Activated T-helper 1 cell treated with anti-CD3 and anti-CD28 coated beads, Interleukin-12 subunit alpha, Interleukin-12 subunit beta, Interleukin-2, Interleukin-4 antibody, amounts not matched to agents 30 ng/mL and 10 ng/mL and 1 ng/mL, durations not matched to agents 14 hours and 24 hours and 36 hours (primary cell): Measurements from ENCODE around the gene MAMSTR. TPM values are rescaled to one million over a fixed set of nuclear protein-coding genes. Genes with fewer than 3 reads are reported as not detected.

ENCODE experiments used
- DNase-seq: peaks from one replicate; pipeline ENCODE4 v3.0.0; 2021; ENCODE audit warnings: low spot score
- H3K27ac Mint-ChIP-seq: one replicate; pipeline ENCODE4 v1.8.0; 2021; ENCODE audit warnings: mild to moderate bottlenecking, mixed read lengths
- H3K27me3 Mint-ChIP-seq: one replicate; pipeline ENCODE4 v1.8.0; 2022; ENCODE audit warnings: mild to moderate bottlenecking, moderate library complexity, mixed read lengths; ENCODE audit not compliant: insufficient read depth
- H3K36me3 Mint-ChIP-seq: one replicate; pipeline ENCODE4 v1.8.0; 2021; ENCODE audit warnings: low read depth, mixed read lengths
- H3K4me1 Mint-ChIP-seq: one replicate; pipeline ENCODE4 v1.8.0; 2021; ENCODE audit warnings: low read depth, mixed read lengths
- H3K4me3 Mint-ChIP-seq: one replicate; pipeline ENCODE4 v1.8.0; 2021; ENCODE audit warnings: mild to moderate bottlenecking, moderate library complexity, mixed read lengths
- H3K9me3 Mint-ChIP-seq: one replicate; pipeline ENCODE4 v1.8.0; 2021; ENCODE audit warnings: mixed read lengths
- intact Hi-C: fragments of 100-400 bp; cut with micrococcal nuclease; formaldehyde crosslinking; loops from one replicate; pipeline ENCODE4 v1.15.1; 2024
- total RNA-seq: library from RNA; stranded (reverse); gene quantifications from 2 replicates; pipeline ENCODE4 v1.2.3, GENCODE V29; 2022

The MAMSTR gene
- total RNA-seq, 1 donor from 2014 or later: 1.7 TPM

DNA sequence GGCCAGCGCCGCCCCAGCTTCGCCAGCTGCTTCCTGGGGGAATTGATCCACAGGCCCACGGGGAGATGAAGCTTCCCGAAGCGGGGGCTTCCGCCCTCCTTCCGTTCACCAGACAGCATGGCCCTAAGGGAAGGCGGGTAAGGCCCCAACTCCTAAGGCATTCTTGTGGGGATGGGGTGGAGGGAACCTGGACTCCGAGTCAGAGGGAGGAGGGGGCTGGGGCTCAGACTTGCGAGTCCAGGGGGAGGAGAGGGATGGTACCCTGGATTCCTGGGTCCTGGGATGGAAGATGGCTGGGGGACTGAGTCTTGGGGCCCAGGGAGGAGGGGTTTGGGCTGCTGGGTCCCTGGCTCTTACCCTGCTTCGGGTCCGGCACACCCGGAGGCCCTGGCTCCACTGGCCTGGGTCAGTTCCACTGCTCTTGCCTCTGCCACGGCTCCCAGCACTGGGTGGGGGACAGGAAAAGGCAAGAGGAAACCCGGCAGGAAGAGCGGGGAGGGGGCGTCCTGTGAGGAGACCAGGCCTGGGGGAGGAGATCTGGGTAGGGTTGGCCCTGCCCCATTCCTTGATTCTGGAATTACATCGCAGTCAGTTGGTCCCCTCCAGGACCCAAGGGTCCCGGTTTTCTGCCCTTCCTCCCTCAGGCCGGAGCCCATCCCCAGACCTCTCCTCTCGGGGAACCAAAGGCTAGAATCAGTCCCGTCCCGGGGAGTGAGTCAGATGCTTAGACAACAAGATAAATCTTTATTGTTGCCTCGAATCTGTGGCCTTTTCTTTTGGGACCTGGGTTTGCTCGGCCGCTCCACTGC is 20.8 kb upstream of the MAMSTR start, which contains the start of gene RASIP1:
Gene RASIP1, minus strand, starts transcription at position 447 of the 809 bp plus-strand sequence. Its CDS starts 328 bp downstream, at position 119.
- Mint-ChIP-seq H3K4me3 (peak within 1 kb of the TSS; percentile 33), H3K9me3 (no peaks in the 10 kb centered on the region), H3K36me3 (no peaks in the 10 kb centered on the region), H3K27ac (no peak within 1 kb of the TSS), H3K27me3 (no peaks in the 10 kb centered on the region), H3K4me1 (peaks cover 18% of the 10 kb centered on the region)
- no peak for DNase-seq
- intact Hi-C loops: loop anchor here (10.0 kb wide), 1 partner anchor 326 kb away; no protein-coding TSS in a partner anchor

DNA sequence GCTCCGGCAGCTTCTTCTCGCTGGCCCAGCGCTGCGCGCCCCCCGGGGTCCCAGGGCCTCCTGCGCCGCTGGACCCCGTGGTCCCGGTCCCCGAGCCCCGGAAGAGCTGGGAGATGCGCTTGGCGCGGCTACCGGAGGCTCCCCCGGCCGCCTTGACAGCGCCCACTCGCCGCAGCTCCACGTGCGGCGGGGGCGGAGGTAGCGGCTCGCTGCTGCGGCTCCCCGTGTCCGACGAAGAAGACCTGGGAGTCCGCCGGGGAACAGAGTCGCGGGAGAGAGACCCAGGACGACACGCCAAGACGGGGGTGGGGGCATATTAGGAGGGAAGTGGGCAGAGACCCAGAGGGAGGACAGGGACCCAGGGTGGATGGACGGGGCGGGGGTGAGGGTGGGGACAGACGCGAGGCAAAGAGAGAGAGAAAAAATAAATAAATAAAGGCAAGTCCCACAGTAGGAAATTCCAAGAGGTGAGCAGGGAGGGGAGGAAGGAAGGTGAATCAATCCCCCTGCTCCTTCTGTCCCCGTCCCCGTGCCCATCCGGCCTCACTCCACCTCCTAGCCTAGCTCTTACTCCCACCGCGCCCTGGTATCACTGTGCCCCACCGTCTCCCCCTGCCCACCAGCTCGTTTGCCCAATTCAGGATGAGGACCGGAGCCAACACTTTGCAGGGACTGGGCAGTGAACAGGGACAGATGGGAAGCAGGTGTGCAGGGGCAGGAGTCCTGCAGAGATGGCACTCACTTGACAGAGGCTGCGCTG is 20.1 kb upstream of the MAMSTR start:
- peaks cover 13% of the 10 kb centered on the region for H3K4me1 Mint-ChIP-seq
- H3K36me3 Mint-ChIP-seq: no peaks in the 10 kb centered on the region
- intact Hi-C loops: loop anchor here (2.0 to 10.0 kb wide), 4 partner anchors 65 to 325 kb away; partner anchors contain the start of genes BCAT2 and HSD17B14
- no peak for DNase-seq
- H3K27ac Mint-ChIP-seq: no peak overlapping the region
- H3K9me3 Mint-ChIP-seq: no peaks in the 10 kb centered on the region
- peak overlapping the region; percentile 26 for H3K4me3 Mint-ChIP-seq
- H3K27me3 Mint-ChIP-seq: no peaks in the 10 kb centered on the region

DNA sequence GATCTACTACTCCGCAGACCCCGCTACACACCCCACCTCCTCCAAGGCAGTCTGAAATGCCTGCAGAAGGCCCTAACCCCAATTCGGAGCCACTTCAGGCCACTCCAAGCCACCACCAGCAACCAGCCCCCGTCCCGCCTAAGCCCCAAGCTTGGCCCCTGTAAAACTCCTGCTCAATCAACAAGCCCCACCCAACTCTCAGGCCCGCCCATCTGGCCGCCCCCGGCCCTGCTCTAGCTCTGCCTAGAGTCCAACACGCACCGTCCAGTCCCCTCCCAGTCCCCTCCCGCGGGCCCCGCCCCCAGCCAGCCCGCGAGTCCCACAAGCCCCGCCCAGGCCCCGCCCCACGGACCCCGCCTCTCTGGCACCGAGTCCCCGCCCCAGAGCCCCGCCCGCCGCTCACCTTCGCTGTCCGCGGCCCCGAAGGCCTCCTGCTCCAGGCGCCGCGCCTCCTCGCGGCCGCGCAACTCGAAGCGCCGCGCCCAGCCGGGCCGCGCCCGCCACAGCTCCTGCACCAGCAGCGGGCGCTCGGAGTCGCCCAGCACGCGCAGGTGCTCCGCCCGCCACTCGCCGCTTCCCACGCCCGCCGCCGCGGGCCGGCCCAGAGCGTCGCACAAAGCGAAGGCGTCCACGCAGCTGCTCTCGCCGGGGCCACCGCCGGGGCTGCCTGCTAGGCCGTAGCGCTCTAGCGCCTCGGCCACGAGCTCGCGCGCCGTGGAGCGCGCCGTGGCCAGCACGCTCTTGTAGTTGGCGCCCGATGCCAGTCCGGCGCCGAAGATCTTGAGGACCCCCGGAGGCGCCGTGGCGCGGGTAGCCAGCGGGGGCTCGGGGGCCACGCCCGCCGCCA is 19.3 kb upstream of the MAMSTR start:
- peak overlapping the region; percentile 52 for H3K27ac Mint-ChIP-seq
- intact Hi-C loops: loop anchor here (1.0 to 2.0 kb wide), 8 partner anchors 9 to 245 kb away; partner anchors contain the start of genes BCAT2, CA11 and HSD17B14

DNA sequence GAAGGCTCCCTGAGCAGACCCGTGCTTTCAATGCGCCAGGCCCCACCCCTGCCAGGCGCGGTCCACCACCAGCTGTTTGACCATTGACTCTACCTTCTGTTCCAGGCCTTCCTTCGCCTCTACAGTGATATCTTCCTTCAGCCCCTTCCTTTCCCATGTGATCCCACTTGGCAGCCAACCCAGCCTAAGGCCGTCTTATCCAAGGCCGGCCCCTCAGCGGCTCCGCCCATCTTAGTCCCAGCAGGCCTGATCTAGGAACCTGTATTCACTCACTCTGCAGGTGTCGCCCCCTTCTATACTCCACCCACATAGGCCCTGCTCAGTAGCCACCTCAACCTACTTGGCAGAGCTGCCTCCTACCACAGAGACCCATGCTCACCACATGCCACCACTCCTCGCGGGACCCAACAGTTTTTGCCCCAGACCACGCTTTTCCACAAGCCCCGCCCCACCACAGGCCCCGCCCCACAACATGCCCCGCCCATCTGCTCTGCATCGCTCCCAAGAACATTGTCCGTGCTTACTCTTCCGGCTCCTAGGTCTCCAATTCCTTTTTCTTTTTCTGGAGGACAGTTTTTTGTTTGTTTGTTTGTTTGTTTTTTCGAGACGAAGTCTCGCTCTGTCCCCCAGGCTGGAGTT is 18.0 kb upstream of the MAMSTR start:
- Mint-ChIP-seq H3K9me3 (no peaks in the 10 kb centered on the region), H3K36me3 (no peaks in the 10 kb centered on the region), H3K4me1 (peaks cover 13% of the 10 kb centered on the region), H3K4me3 (no peak overlapping the region), H3K27ac (peak overlapping the region; percentile 34), H3K27me3 (no peaks in the 10 kb centered on the region)
- intact Hi-C loops: no loop called here
- no peak for DNase-seq

More for the DNA sequence above, 19.3 kb upstream of the MAMSTR start:
- Mint-ChIP-seq H3K27me3 (no peaks in the 10 kb centered on the region), H3K36me3 (no peaks in the 10 kb centered on the region), H3K9me3 (no peaks in the 10 kb centered on the region), H3K4me3 (peak overlapping the region; percentile 64), H3K4me1 (peaks cover 13% of the 10 kb centered on the region)
- peak; percentile 85 for DNase-seq

DNA sequence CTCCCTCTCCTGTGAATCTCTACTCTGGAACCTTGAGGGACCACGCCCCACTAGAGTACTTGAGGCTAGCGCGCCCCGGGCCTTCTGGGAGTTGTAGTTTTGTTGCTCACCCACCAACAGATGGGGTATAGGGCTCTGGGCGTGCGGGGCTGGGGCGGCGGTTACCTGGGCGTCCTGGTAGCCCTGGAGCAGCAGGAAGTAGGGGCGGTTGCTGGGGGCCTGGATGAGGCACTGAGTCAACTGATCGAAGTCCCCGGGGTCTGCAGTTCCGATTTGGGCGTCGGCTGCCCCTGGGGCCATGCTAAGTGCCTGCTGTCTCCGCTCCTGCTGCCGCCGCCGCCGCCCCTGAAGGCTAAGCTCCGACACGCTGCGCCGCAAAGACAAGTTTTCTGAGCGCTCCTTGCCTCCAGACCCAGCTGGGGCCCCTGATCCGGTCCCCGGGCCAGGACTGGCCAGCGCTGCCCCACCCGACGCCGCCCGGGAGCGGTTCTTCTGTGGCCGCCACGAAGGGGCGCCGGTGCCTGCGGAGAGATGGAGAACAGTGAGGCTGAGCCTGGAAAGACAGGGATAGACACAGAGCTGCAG is 15.6 kb upstream of the MAMSTR start:
- Mint-ChIP-seq H3K27ac (no peak overlapping the region), H3K4me3 (no peak overlapping the region), H3K9me3 (no peaks in the 10 kb centered on the region), H3K27me3 (peaks cover 2% of the 10 kb centered on the region), H3K36me3 (no peaks in the 10 kb centered on the region), H3K4me1 (peaks cover 5% of the 10 kb centered on the region)
- no peak for DNase-seq
- intact Hi-C loops: no loop called here

DNA sequence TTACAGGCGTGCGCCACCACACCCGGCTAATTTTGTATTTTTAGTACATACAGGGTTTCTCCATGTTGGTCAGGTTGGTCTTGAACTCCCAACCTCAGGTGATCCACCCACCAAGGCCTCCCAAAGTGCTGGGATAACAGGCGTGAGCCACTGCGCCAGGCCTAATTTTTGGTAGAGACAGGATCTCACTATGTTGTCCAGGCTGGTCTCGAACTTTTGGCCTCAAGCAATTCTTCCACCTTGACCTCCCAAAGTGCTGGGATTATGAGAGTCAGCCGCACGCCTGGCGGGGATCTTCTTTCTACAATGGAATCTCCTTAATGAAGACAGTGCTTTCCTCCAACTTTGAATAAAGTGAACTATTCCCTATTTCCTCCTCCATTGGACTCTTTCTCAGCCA is 15.1 kb upstream of the MAMSTR start:
- intact Hi-C loops: no loop called here
- no peak overlapping the region for H3K4me3 Mint-ChIP-seq
- no peak overlapping the region for H3K27ac Mint-ChIP-seq
- H3K36me3 Mint-ChIP-seq: no peaks in the 10 kb centered on the region
- DNase-seq: no peak
- no peaks in the 10 kb centered on the region for H3K9me3 Mint-ChIP-seq
- peaks cover 5% of the 10 kb centered on the region for H3K4me1 Mint-ChIP-seq
- peaks cover 2% of the 10 kb centered on the region for H3K27me3 Mint-ChIP-seq

DNA sequence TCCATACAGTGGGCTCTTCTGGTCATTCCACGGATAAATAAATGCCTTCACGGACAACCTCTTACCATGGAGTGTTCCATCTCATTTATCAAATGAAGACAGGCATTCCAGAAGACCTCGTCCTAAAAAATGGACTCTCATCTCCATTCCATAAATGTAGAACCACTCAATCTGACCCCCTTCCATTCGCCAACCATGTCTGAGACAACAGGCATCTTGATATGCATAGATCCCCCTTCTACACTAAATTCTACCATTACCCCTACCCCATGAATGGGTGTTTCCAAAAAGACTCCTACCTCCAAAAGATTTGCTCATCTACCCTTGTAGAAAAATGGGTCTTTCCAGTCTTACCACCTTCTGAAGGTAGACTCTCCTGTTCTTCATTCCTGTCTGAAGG is 11.9 kb upstream of the MAMSTR start:
- Mint-ChIP-seq H3K9me3 (peaks cover 7% of the 10 kb centered on the region), H3K27me3 (peaks cover 2% of the 10 kb centered on the region), H3K4me1 (peaks cover 4% of the 10 kb centered on the region), H3K27ac (no peak overlapping the region), H3K36me3 (peaks cover 7% of the 10 kb centered on the region), H3K4me3 (no peak overlapping the region)
- intact Hi-C loops: no loop called here
- DNase-seq: no peak

DNA sequence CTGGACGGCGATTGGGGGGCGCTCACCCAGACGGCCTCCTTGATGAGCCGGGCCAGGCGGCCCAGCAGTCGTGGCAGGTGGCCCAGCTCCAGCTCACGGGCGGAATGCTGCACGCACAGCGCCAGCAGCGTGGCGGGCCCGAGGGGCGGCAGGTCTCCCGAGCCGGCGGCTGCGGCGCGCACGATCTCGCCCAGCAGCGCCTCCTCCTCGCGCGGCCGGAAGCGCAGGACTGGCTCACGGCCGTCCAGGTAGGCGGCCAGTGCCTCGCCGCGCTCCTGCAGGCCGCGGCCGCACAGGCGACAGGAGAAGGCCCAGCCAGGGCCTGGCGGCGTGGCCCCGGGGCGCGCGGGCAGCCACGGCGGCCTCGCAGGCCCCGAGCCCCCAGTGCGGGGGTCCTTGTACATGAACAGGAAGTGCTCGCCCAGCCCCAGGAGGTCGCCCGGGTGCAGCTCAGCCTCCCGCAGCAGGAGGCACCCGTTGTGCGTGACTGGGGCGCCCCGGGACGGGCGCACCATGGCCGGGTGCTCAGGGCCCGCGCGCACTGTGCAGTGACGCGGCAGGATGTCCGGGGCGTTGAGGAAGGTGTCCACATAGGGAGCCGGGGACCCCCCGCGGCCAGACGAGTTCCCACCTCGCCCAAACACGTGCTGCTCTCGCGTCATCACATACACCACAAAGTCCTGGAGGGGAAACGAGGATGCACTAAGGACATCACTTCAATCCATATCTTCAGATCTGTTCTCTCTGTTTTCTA is 9.6 kb upstream of the MAMSTR start:
- no peak overlapping the region for H3K4me3 Mint-ChIP-seq
- H3K27me3 Mint-ChIP-seq: peaks cover 2% of the 10 kb centered on the region
- no peak overlapping the region for H3K27ac Mint-ChIP-seq
- peaks cover 21% of the 10 kb centered on the region for H3K9me3 Mint-ChIP-seq
- intact Hi-C loops: loop anchor here (10.0 kb wide), 3 partner anchors 236 to 1684 kb away; partner anchors contain the start of genes C19orf73, FTL, LIN7B and PPFIA3
- H3K36me3 Mint-ChIP-seq: peaks cover 17% of the 10 kb centered on the region
- no peak for DNase-seq
- H3K4me1 Mint-ChIP-seq: peaks cover 20% of the 10 kb centered on the region

DNA sequence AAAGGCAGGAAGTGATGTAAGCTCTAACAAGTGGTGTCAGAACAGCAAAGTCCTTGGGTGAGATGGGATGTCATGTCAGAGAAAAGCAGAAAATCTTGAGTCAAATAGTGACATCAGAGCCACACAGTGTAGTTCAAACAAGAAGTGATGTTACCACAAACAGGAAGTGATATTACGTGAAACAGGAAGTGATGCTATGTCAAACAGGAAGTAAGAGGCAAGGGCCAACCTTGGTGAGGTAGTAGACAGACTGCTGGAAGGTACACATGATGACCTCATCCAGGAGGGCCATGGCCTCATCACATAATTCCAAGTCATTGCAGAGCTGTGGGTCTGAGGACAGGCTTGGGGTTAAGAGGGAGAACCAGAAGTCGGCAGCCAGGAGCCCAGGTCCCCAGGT is 7.0 kb upstream of the MAMSTR start:
- peaks cover 17% of the 10 kb centered on the region for H3K36me3 Mint-ChIP-seq
- H3K27me3 Mint-ChIP-seq: no peaks in the 10 kb centered on the region
- H3K9me3 Mint-ChIP-seq: peaks cover 21% of the 10 kb centered on the region
- no peak overlapping the region for H3K4me3 Mint-ChIP-seq
- intact Hi-C loops: loop anchor here (10.0 kb wide), 3 partner anchors 238 to 1682 kb away; partner anchors contain the start of genes C19orf73, FTL, LIN7B and PPFIA3
- peak overlapping the region; percentile 34 for H3K27ac Mint-ChIP-seq
- DNase-seq: no peak
- H3K4me1 Mint-ChIP-seq: peaks cover 20% of the 10 kb centered on the region

DNA sequence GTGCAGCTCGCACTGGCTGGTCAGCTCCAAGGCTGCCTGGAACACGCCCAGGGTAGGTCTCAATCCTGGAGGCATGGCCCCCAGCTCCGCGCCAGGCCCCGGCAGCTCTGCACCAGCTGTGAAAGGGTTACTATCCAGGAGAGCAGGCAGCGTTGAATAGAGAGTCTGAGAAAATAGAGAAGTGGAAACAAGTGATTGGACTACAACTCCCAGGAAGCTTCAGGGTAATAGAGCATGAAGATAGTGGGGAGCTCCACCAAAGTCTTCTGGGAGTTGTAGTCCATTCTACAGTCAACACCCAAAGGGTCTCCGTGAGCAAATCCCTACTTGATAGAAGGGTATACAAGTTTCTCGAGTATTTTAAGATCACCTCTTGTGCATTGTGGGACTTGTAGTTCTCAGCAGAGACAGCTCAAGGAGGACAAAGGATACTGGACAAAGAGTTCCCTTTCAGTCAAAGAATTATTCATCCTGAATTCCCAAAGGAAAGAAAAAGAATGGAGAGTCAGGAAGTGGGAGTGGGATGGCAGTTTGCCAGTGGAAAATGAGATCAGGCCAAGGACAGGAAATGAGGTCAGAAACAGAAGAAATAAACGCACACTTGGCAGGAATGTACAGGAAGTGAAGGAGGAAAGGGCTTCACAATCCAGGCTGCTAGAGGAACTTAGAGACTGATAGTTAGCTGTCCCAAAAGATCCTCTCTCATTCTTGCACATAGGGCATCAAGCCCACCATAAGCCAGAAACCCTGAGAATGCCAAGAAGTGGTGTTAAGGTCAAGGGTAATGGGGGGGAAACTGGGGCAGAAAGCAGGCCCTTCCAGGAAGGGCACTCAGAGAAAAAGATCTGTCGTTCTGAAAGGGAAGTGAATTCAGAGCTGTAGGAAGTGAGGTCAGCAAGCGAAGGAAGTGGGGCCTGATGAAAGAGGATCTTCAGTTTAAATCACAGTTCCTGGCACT is 5.5 kb upstream of the MAMSTR start:
- DNase-seq: no peak
- H3K9me3 Mint-ChIP-seq: peaks cover 21% of the 10 kb centered on the region
- H3K27ac Mint-ChIP-seq: peak overlapping the region; percentile 78
- H3K36me3 Mint-ChIP-seq: peaks cover 17% of the 10 kb centered on the region
- H3K27me3 Mint-ChIP-seq: no peaks in the 10 kb centered on the region
- H3K4me3 Mint-ChIP-seq: peak overlapping the region; percentile 13
- H3K4me1 Mint-ChIP-seq: peaks cover 31% of the 10 kb centered on the region
- intact Hi-C loops: loop anchor here (1.0 to 10.0 kb wide), 4 partner anchors 11 to 1680 kb away; partner anchors contain the start of genes C19orf73, FTL, LIN7B and PPFIA3
